ENCODE data around the gene PIP5K1B.

DNA sequence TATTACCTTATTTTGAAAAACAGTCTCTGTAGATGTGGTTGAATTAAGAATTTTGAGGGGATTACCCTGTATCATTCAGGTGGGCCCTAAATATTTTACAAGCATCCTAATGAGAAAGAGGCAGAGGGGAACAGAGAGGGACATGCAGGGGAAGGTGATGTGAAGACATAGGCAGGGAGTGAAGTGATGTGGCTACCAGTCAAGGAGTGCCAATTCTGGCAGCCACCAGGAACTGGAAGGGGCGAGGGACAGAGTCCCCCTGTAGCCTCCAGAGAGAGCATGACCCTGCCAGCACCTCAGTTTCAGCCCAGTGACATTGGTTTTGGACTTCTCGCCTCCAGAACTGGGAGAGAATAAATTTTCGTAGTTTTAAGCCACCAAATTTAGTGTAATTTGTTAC, 44.1 kb downstream of the PIP5K1B start:
- TF ChIP-seq, protein P1, sequence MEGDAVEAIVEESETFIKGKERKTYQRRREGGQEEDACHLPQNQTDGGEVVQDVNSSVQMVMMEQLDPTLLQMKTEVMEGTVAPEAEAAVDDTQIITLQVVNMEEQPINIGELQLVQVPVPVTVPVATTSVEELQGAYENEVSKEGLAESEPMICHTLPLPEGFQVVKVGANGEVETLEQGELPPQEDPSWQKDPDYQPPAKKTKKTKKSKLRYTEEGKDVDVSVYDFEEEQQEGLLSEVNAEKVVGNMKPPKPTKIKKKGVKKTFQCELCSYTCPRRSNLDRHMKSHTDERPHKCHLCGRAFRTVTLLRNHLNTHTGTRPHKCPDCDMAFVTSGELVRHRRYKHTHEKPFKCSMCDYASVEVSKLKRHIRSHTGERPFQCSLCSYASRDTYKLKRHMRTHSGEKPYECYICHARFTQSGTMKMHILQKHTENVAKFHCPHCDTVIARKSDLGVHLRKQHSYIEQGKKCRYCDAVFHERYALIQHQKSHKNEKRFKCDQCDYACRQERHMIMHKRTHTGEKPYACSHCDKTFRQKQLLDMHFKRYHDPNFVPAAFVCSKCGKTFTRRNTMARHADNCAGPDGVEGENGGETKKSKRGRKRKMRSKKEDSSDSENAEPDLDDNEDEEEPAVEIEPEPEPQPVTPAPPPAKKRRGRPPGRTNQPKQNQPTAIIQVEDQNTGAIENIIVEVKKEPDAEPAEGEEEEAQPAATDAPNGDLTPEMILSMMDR (IDR thresholded peaks at IDR 0.05), result no peak
- TF ChIP-seq POLR2A (IDR thresholded peaks at IDR 0.05), result no peak
